Peyer's patch (tissue), 4 donors: ENCODE measurements around the gene STAT4. TPM values are rescaled to one million over a fixed set of nuclear protein-coding genes. Genes with fewer than 3 reads are reported as not detected.
A peak's percentile ranks its signal among the peaks of the same experiment; 100 is the strongest.

Source experiments
- DNase-seq, 3 donors: peaks; one replicate each; pipeline ENCODE4 v3.0.0-alpha.2; 2017 to 2019
- H3K27ac ChIP-seq, 4 donors: fragments of 200-600 bp; sonication (generic); one replicate each; pipeline ENCODE4 v1.5.1; 2016 to 2019
- H3K27me3 ChIP-seq, 2 donors: fragments of 200-600 bp; sonication (generic); one replicate each; pipeline ENCODE4 v1.5.1; 2019
- H3K36me3 ChIP-seq, 3 donors: fragments of 200-600 bp; sonication (generic); one replicate each; pipeline ENCODE4 v1.5.1; 2016 to 2019
- H3K4me1 ChIP-seq, 4 donors: fragments of 200-600 bp; sonication (generic); one replicate each; pipeline ENCODE4 v1.5.1; 2016 to 2019
- H3K4me3 ChIP-seq, 4 donors: fragments of 200-600 bp; sonication (generic); 1 replicate in 3 of 4; 2 replicates in 1 of 4; pipeline ENCODE4 v1.5.1; 2016 to 2019; ENCODE audit warnings: mild to moderate bottlenecking in 1 of 4
- H3K9me3 ChIP-seq, 4 donors: fragments of 200-600 bp; sonication (generic); one replicate each; pipeline ENCODE4 v1.5.1; 2016 to 2019; ENCODE audit warnings: mild to moderate bottlenecking in 1 of 4
- CTCF ChIP-seq, 6 experiments: fragments of 450-650 bp in 4 of 6; fragments of 200-600 bp in 2 of 6; sonication (generic) in 1 of 6; IDR thresholded peaks; one replicate each; pipeline ENCODE4 v1.5.1; 2017 to 2019; ENCODE audit warnings: antibody characterized with exemption in 6 of 6, mild to moderate bottlenecking in 3 of 6, moderate library complexity in 1 of 6
- POLR2A ChIP-seq, 2 donors: fragments of 450-650 bp; IDR thresholded peaks; one replicate each; pipeline ENCODE4 v1.5.1; 2017; ENCODE audit warnings: antibody characterized with exemption in 2 of 2, mild to moderate bottlenecking in 2 of 2, moderate library complexity in 2 of 2
- total RNA-seq, 4 donors: library from RNA; depleted of rRNA; stranded (reverse); fragments of >200 nt; gene quantifications; one replicate each; pipeline ENCODE4 v1.1.0, GENCODE V29; 2016

Gene STAT4
- total RNA-seq, 4 donors from 2014 or later: 5.0 to 18.2 (median 5.9) TPM

- H3K27ac ChIP-seq: peak overlapping the region in 2 of 4 donors; percentile 94 to 95
- TF ChIP-seq POLR2A (IDR thresholded peaks at IDR 0.05) (no peak), CTCF (IDR thresholded peaks at IDR 0.05) (no peak)
- H3K4me1 ChIP-seq: peaks cover 0 to 25% (median 8%) of the 10 kb centered on the region in 4 donors
- H3K27me3 ChIP-seq: no peaks in the 10 kb centered on the region
- H3K36me3 ChIP-seq: peaks cover 0 to 18% (median 0%) of the 10 kb centered on the region in 3 donors
- no peak for DNase-seq
- H3K9me3 ChIP-seq: no peaks in the 10 kb centered on the region
- H3K4me3 ChIP-seq: peak overlapping the region in 3 of 4 donors; percentile 80 to 83 (median 81)
Measured at GRCh38 chr2:191012346-191012745, 138.4 kb downstream of the STAT4 start.

- TF ChIP-seq CTCF (IDR thresholded peaks at IDR 0.05) (no peak), POLR2A (IDR thresholded peaks at IDR 0.05) (no peak)
- Histone ChIP-seq H3K27ac (peak overlapping the region in 1 of 4 donors; percentile 3), H3K9me3 (no peaks in the 10 kb centered on the region), H3K27me3 (no peaks in the 10 kb centered on the region), H3K36me3 (peaks cover 0 to 29% (median 0%) of the 10 kb centered on the region in 3 donors), H3K4me1 (peaks cover 0 to 25% (median 8%) of the 10 kb centered on the region in 4 donors), H3K4me3 (peak overlapping the region in 1 of 4 donors; percentile 80)
- DNase-seq: no peak
Measured at GRCh38 chr2:191010887-191011885, 139.6 kb downstream of the STAT4 start.

- no peak overlapping the region for H3K27ac ChIP-seq
- no peaks in the 10 kb centered on the region for H3K9me3 ChIP-seq
- no peak for DNase-seq
- TF ChIP-seq CTCF (IDR thresholded peaks at IDR 0.05) (no peak), POLR2A (IDR thresholded peaks at IDR 0.05) (no peak)
- no peak overlapping the region for H3K4me3 ChIP-seq
- peaks cover 0 to 44% (median 0%) of the 10 kb centered on the region in 3 donors for H3K36me3 ChIP-seq
- H3K4me1 ChIP-seq: peaks cover 0 to 25% (median 8%) of the 10 kb centered on the region in 4 donors
- H3K27me3 ChIP-seq: no peaks in the 10 kb centered on the region
Measured at GRCh38 chr2:191009541-191010374, 141.0 kb downstream of the STAT4 start.

GRCh38 chr2:191008286-191008685, 142.5 kb downstream of the STAT4 start:
- TF ChIP-seq CTCF (IDR thresholded peaks at IDR 0.05) (no peak), POLR2A (IDR thresholded peaks at IDR 0.05) (no peak)
- Histone ChIP-seq H3K27me3 (no peaks in the 10 kb centered on the region), H3K9me3 (no peaks in the 10 kb centered on the region)

GRCh38 chr2:191006997-191007783, 143.6 kb downstream of the STAT4 start:
- peaks cover 0 to 16% (median 1%) of the 10 kb centered on the region in 4 donors for H3K4me1 ChIP-seq
- no peak for DNase-seq

More at GRCh38 chr2:191008286-191008685, 142.5 kb downstream of the STAT4 start:
- no peak overlapping the region for H3K27ac ChIP-seq
- DNase-seq: no peak
- no peak overlapping the region for H3K4me3 ChIP-seq
- H3K36me3 ChIP-seq: peaks cover 0 to 58% (median 0%) of the 10 kb centered on the region in 3 donors
- peaks cover 0 to 25% (median 6%) of the 10 kb centered on the region in 4 donors for H3K4me1 ChIP-seq

More at GRCh38 chr2:191006997-191007783, 143.6 kb downstream of the STAT4 start:
- Histone ChIP-seq H3K4me3 (no peak overlapping the region), H3K9me3 (no peaks in the 10 kb centered on the region), H3K27ac (no peak overlapping the region), H3K36me3 (peaks cover 0 to 69% (median 0%) of the 10 kb centered on the region in 3 donors), H3K27me3 (no peaks in the 10 kb centered on the region)
- TF ChIP-seq POLR2A (IDR thresholded peaks at IDR 0.05) (no peak), CTCF (IDR thresholded peaks at IDR 0.05) (no peak)
